Dendritic cell treated with granulocyte-macrophage colony-stimulating factor and Interleukin-4, amounts not matched to agents 40 ng/mL and 50 ng/mL, for 4 days (primary cell): Measurements from ENCODE around the gene PGAM1.
"Not testable (repeated sequence)": the region's sequence is repeated elsewhere in the genome, so short reads cannot be mapped to it uniquely, and the experiment has no call there.

Source experiments
- H3K27ac Mint-ChIP-seq: one replicate; pipeline ENCODE4 v1.8.0; 2022; ENCODE audit warnings: mild to moderate bottlenecking, mixed read lengths
- H3K27me3 Mint-ChIP-seq: one replicate; pipeline ENCODE4 v1.8.0; 2022; ENCODE audit warnings: mild to moderate bottlenecking, mixed read lengths
- H3K36me3 Mint-ChIP-seq: one replicate; pipeline ENCODE4 v1.8.0; 2022; ENCODE audit warnings: low read depth, mixed read lengths
- H3K4me1 Mint-ChIP-seq: one replicate; pipeline ENCODE4 v1.8.0; 2022; ENCODE audit warnings: low read depth, mixed read lengths
- H3K4me3 Mint-ChIP-seq: one replicate; pipeline ENCODE4 v1.8.0; 2022; ENCODE audit warnings: mild to moderate bottlenecking, moderate library complexity, mixed read lengths
- H3K9me3 Mint-ChIP-seq: one replicate; pipeline ENCODE4 v1.8.0; 2022; ENCODE audit warnings: mixed read lengths
- intact Hi-C: fragments of 100-400 bp; cut with micrococcal nuclease; formaldehyde crosslinking; loops from one replicate; pipeline ENCODE4 v1.15.0; 2022

PGAM1 gene

DNA sequence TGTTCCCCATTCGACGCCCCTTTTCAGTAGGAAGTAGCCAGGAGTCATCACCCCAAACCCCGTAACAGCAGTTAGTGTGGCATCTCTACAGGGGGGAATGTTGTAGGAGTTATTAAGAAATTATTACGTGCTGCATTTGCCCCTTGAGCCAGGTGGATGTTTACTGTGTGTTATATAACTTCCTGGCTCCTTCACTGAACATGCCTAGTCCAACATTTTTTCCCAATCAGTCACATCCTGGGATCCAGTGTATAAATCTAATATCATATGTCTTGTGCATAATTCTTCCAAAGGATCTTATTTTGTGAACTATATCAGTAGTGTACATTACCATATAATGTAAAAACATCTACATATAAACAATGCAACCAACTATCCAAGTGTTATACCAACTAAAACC lies 53.4 kb downstream of the PGAM1 start:
- H3K4me3 Mint-ChIP-seq, H3K27me3 Mint-ChIP-seq, H3K9me3 Mint-ChIP-seq, intact Hi-C loops, H3K27ac Mint-ChIP-seq: not testable (repeated sequence)
- Mint-ChIP-seq H3K4me1 (peaks cover 12% of the 10 kb centered on the region), H3K36me3 (peaks cover 89% of the 10 kb centered on the region)

DNA sequence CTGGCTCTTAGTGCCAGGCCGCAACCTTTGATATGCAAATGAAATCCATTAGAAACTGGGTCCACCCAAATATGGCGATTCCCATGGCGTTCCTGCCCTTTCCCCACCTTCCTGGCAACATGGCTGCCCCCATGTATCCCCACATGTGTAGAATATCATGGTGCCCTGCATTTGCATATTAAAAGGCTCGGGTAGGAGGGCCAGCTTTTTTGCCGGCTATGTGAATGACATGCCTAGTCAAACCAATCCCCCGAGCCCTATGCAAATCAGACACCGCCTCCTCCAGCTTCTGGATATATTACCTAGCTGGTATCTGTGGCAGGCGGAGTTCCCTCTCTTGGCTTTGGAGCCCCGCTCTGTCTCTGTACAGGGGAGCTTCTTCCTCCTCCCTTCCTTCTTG lies 53.9 kb downstream of the PGAM1 start:
- Mint-ChIP-seq H3K27ac (no peak overlapping the region), H3K4me1 (peaks cover 12% of the 10 kb centered on the region), H3K36me3 (peaks cover 85% of the 10 kb centered on the region), H3K9me3 (no peaks in the 10 kb centered on the region), H3K4me3 (no peak overlapping the region), H3K27me3 (no peaks in the 10 kb centered on the region)
- intact Hi-C loops, result no loop called here

DNA sequence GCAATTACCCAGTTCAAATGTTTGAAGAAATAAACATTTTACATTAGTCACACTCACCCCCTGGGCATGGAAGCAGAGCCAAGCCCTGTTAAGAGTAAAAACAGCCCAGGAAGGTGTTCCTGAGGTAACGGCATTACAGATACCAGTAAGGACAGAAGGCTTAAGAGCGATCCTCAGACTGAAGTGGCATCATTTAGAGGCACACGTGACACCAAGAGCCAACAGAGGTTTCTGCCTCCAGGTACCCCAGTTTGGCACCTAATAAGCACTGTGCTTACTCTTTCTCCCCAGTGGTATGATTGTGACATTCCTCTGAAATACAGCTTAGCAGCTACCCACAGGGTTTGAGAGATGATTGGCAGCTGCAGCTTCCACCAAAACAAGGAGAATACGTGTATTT lies 55.1 kb downstream of the PGAM1 start:
- no peaks in the 10 kb centered on the region for H3K9me3 Mint-ChIP-seq
- no peaks in the 10 kb centered on the region for H3K27me3 Mint-ChIP-seq
- no peak overlapping the region for H3K4me3 Mint-ChIP-seq
- intact Hi-C loops, result no loop called here
- H3K36me3 Mint-ChIP-seq, result peaks cover 85% of the 10 kb centered on the region
- peaks cover 12% of the 10 kb centered on the region for H3K4me1 Mint-ChIP-seq
- no peak overlapping the region for H3K27ac Mint-ChIP-seq

DNA sequence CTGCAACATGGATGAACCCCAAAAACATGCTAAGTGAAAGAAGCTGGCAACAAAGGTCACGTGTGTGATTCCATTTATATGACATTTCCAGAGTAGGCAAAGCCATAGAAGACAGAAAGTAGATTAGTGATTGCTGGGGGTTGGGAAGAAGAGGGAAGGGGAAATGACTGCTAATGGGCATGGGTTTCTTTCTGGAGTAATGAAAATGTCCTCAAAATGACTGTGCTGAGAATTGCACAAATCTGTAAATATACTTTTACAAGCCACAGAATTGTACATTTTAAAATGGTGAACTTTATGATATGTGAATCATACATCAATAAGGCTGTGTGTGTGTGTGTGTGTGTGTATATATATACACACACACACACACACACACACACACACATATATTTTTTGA lies 56.4 kb downstream of the PGAM1 start:
- H3K27ac Mint-ChIP-seq, result no peak overlapping the region
- H3K27me3 Mint-ChIP-seq, result no peaks in the 10 kb centered on the region
- peaks cover 76% of the 10 kb centered on the region for H3K36me3 Mint-ChIP-seq
- no peaks in the 10 kb centered on the region for H3K9me3 Mint-ChIP-seq
- intact Hi-C loops, result no loop called here
- no peak overlapping the region for H3K4me3 Mint-ChIP-seq
- H3K4me1 Mint-ChIP-seq, result peaks cover 12% of the 10 kb centered on the region
